Endometrium (tissue), 2 donors: ENCODE measurements around the gene FHL3.

ENCODE experiments used
- FAIRE-seq: peaks from 2 replicates; lab custom pipeline; 2012; peaks lifted over from hg19 to GRCh38; lab: Jason Lieb, UNC
- donor health status: control.
- donor health status: control.

Gene FHL3, protein sequence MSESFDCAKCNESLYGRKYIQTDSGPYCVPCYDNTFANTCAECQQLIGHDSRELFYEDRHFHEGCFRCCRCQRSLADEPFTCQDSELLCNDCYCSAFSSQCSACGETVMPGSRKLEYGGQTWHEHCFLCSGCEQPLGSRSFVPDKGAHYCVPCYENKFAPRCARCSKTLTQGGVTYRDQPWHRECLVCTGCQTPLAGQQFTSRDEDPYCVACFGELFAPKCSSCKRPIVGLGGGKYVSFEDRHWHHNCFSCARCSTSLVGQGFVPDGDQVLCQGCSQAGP

GRCh38 chr1:38005195-38006007 is at the start of gene FHL3:
FHL3 (minus strand) TSS chr1:38005514; CDS start chr1:37999412, 6,102 bp downstream.
- no peak for FAIRE-seq

DNA sequence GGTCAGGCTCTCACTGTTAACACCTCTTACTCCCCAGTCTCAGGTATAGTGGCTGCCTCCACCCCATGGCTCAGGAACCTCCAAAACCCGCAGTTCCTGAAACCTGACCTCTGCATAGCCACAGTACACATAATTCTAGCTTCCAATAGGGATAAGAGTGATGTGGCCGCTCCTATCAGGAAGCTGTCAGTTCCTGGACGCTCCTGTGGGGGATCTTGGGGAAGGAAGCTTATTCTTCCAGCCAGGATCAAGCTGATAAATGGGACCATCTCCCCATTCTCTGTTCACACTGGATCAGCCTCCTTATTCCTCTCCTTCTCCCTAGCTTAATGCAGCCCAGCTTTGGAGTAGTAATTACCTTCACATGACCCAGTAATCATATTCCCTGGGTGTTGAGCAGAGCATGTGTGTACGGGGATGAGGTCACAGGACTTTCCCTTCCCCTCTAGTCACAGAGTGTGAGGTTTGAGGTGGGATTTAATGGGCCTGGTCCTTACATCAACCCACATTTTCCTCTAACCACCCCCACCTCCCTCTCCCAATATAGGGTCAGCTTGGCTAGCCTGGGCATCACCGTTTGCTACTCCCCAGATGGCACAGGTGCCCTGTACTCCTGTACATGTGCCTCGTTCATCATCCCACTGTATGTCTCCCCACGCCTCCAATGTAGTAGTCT is 48.2 kb upstream of the FHL3 start:
- FAIRE-seq, result no peak

- FAIRE-seq, result no peak
Observed at GRCh38 chr1:38052750-38053415, 47.6 kb upstream of the FHL3 start.

GRCh38 chr1:38051079-38051543 is 45.8 kb upstream of the FHL3 start:
- FAIRE-seq, result no peak

DNA sequence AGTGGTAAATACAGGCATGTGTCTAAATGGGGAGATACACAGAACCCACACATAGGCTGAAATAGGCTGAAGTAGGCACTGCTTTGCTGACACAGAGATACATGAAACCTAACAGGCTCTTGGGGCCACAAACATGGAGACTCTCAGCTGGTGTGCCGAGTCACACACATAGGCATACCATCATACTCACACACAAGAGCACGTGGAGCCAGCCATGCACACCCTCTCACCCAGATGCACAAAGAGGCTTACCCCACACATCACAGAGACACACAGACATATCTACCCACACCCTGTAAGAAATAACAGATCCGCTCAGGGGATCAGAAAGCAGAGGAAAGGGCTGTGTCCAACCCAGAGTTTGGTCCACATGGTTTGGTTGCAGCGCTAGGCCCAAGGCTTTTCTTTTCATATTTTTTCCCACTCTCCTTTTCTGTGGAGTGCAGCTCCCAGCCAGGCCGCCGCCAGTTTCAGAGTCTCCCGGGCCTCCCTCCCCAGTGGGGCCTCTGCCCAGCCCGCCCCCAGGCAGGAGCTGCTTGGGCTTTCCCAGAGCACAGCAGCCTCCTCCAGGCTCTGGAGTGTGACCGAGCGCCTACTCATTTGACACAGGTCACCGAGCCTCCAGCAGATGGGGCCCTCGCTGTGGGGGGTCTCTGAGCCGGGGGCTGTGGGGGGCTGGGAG is 45.2 kb upstream of the FHL3 start:
- no peak for FAIRE-seq

DNA sequence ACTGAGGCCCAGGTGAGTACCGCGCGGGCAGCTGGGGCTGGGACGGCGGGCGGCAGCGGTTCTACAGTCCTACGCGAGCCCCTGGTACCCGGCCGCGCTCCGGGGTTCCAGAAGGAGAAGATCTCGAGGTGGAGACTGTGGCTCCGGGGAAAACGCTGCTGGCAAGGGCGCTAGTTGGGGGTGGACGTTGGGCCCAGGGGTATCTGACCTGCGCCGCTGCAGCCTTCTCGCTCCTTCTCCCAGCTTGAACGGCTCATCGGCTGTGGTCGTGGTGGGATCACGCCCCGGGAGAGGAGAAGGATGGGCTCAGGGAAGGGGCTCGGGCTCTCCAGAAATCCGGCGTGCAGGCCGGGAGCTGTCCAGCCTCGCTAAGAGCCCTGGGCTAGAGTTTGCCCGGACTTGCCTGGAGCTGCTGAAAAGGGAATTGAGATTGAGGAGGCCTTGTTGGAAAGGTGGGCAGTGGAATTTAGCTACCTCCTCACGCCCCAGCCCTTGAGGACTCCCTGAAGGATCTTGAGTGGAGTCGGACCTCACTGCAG is 42.4 kb upstream of the FHL3 start:
- no peak for FAIRE-seq

DNA sequence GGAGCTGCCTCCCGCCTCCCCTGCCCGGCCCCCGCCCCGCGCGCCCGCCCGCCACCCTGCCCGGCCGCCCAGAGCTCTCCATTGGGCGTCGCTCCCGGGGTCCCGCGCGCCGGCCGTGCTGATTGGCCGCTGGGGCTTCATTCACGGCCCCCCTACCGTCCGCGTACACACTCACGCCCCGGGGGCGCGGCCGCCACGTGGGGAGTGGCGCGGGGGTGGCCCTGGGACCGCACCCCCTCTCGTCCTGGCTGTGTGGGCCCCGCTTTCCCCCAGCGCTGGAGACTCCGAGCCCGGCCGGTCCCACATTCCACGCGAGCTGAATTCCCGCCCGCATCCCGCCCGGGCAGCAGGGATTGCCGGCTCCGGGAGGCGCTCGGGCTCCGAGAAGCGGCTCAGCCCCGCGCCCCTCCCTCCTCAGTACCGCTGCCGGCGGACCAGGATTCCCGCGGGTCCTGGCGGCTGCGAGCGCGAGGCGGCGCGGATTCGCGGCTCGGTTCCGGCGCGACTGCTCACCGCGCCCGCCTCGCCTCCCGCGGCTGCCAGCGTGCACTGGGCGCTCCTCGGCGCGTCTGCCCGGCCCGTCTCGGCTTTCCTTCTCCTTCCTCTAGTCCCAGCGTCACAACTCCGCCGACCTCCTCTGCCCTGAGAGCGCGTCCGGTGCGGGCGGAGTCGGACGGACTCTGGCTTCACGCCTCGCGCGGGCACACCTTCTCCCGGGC is 41.7 kb upstream of the FHL3 start:
- FAIRE-seq, result no peak

- FAIRE-seq, result no peak
Observed at GRCh38 chr1:38046333-38046883, 41.1 kb upstream of the FHL3 start, which contains the start of gene POU3F1. POU3F1 (minus strand) TSS chr1:38046793; CDS start chr1:38046743, 50 bp downstream.

GRCh38 chr1:38045401-38046332 is 40.4 kb upstream of the FHL3 start:
- no peak for FAIRE-seq

DNA sequence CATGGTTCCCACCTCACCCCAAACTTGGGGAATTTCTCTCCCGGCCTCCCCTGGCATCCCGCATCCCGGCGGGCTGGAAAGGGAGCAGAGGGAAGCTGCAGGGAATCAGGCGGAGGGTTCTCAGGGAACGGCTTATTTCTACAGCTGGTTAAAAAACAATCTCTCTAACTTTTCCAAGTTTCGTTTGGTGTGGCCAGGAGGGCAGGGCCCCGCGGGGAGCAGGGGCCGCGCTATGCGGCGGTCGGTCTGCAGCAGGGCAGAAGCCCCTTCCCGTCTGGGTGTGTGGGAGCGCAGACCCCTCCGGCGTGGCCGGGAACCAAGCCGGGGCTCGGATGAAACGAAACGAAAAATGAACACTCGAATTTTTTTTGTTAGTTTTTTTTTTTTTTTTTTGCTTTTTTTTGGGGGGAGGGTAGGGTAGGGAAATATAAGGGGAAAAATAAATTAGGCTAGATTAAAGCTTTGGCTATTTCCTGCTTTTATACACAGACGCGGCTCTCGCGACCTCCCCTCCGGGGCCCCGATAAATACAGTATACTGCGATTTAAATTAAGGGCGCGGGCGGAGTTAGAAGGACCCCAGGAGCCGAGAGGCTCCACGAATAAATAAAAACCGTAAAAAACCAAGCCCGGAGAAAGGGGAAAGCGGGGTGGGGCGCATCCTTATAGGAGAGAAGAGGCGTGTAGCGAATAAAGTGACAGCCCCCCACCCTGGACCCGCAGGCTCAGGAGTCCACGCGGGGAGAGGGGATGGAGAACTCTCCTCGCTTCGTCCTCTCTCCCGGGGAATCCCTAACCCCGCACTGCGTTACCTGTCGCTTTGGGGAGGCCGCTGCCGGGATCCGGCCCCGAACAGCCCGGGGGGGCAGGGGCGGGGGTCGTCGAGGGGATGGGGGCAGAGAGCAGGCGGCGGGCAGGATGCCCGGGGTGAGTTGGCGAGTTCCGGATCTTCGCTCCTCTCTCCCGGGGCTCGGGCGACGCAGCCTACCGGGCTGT is 39.2 kb upstream of the FHL3 start:
- FAIRE-seq, result no peak

DNA sequence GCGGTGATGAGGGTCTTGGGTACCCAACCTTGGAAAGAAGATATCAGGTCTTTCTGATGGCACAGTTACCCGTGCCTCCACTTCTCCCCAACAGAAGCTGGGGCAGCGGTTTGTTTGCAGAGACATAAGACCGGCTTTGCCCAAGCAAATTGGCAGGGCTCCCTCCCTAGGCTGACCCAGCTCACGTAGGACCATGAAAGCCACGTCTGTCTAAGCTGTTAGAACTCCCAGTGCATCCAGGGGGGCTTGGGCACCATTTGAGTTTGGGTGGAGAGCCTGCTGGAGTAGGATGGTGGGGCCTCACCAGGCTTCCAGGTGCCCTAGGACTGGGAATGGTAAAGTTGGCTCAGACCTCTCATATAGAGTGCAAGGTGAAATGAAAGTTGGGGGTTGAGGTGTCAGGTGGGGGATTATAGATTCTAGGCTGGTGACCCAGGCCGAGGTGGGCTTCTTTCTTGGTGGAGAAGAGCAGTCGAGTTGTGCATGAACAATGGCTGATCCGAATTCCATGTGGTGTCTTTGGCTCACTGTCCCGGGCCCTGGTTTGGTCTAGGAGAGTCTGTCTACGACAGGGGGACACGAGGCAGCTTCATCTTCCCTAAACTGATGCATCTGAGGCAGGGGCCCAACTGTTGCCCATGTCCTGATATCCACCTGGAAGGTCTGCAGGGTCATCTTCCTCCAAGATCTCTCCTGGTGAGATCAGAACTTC is 37.9 kb upstream of the FHL3 start:
- no peak for FAIRE-seq

DNA sequence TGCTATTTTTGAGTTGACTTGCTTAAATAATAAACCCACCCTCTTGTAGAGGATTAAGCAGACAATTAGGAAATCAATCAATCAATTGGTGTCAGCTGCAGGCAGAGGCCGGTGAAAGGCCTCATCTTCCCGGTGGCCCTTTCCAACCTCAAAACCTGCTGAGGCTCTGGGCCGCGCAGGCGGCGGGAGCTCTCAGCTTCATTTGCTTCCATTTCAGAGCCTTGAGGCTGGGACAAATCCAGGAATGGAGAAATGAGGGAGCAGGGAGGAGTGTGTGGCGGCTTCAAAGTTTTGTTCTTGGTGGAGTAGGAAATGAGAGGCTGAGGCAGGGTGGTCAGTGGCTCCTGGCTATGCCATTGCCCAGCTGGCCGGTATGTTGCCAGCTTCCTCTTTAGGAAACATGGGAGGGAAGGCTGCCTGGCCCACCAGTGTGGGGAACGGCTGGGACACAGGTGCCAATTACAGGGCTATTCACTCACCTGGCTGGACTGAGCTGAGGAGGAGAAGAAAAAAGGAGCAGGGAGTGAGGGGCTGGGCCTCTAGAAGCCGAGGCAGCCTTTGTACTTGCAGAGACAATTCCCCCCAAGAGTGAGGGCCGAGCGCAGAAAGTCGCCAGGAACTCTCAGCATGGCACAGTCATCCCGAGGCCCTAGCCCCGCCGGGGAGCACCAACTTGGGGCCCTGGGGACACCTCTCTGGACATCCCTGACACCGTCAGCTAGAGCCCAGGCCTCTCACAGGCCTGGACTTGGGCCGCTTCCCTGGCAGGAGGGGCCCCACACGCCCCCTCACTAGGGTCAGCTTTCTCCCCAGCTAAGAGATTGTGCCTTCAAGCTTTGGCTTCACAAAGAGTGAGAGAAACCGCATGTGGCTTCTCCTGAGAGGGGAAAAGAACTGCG is 36.9 kb upstream of the FHL3 start:
- FAIRE-seq, result no peak

- no peak for FAIRE-seq
Observed at GRCh38 chr1:38039331-38040088, 34.2 kb upstream of the FHL3 start.

GRCh38 chr1:38038861-38039260 is 33.5 kb upstream of the FHL3 start:
- FAIRE-seq, result no peak

- no peak for FAIRE-seq
Observed at GRCh38 chr1:38037221-38037939, 32.1 kb upstream of the FHL3 start.
